ENCODE data around the gene TMEM97. TPM values are rescaled to one million over a fixed set of nuclear protein-coding genes. Genes with fewer than 3 reads are reported as not detected.
A peak's percentile ranks its signal among the peaks of the same experiment; 100 is the strongest.

The TMEM97 gene
- total RNA-seq (10 to 100 TPM; 18.7 to 74.4 (median 26.0) TPM), polyA plus RNA-seq (10 to 100 TPM; 20.3 to 93.0 TPM)
- long read RNA-seq, donor 1, transcript TMEM97-201 (3 exons, 2,568 nt): major isoform, 49 of 58 reads
- long read RNA-seq, donor 1, partial matches to known transcripts: 5 of 58 reads
- long read RNA-seq, donor 1, other reads (novel, unspliced or antisense): 3 of 58 reads
- long read RNA-seq, donor 2, transcript TMEM97-201 (3 exons, 2,568 nt): major isoform, 61 of 67 reads
- long read RNA-seq, donor 2, partial matches to known transcripts: 0 of 67 reads
- long read RNA-seq, donor 2, other reads (novel, unspliced or antisense): 5 of 67 reads
- long read RNA-seq, donor 3, transcript TMEM97-201 (3 exons, 2,568 nt): major isoform, 38 of 43 reads
- long read RNA-seq, donor 3, partial matches to known transcripts: 4 of 43 reads
- long read RNA-seq, donor 3, other reads (novel, unspliced or antisense): 1 of 43 reads

GRCh38 chr17:28318759-28319597, at the start of gene TMEM97:
TSS of gene TMEM97 (plus strand) at chr17:28319200. CDS start at chr17:28319240, 40 bp downstream.
- Histone ChIP-seq H3K4me3 (peak within 1 kb of the TSS; percentile 50), H3K27ac (peak within 1 kb of the TSS in 1 of 2 donors; percentile 62)
- WGBS, 3 donors: 0 to 1% (median 0%) methylated on average over 50 to 72 of the region's 72 CpGs

DNA sequence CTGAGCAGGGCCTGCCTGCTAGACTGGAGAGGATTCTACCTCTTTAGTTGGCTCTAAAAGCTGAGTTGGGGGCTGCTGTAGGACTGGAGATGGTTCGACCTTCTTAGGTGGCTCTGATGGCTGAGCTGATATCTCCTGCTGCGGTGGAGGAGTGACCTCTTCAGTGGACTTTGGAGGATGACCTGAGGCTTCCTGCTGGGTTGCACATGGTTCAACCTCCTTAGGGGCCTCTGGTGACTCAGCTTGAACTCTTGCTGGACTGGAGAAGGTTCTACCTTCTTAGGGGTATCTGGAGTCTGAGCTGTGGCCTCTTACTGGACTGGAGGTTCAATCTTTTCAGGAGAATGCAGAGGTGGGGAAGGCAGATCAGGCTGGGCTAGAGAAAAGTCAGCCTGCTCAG, 48.9 kb upstream of the TMEM97 start:
- no peaks in the 10 kb centered on the region for H3K36me3 ChIP-seq
- 77 to 88% (median 86%) methylated on average over 2 of the region's 2 CpGs for WGBS, 3 donors
- DNase-seq: no peak
- intact Hi-C loops (cut with DNase I): no loop called here
- H3K4me1 ChIP-seq (ENCODE audit: insufficient read depth): no peaks in the 10 kb centered on the region
- H3K27ac ChIP-seq: no peak overlapping the region
- no peaks in the 10 kb centered on the region for H3K27me3 ChIP-seq
- no peak overlapping the region for H3K4me3 ChIP-seq
- TF ChIP-seq POLR2A (IDR thresholded peaks at IDR 0.05) (no peak), CTCF (IDR thresholded peaks at IDR 0.05) (no peak), EP300 (IDR thresholded peaks at IDR 0.05) (no peak)
- H3K9me3 ChIP-seq: no peaks in the 10 kb centered on the region

More at GRCh38 chr17:28318759-28319597, at the start of gene TMEM97:
- peak; percentile 92 to 97 (median 95) for DNase-seq
- H3K27me3 ChIP-seq: no peaks in the 10 kb centered on the region
- H3K4me1 ChIP-seq (ENCODE audit: insufficient read depth): peaks cover 6% of the 10 kb centered on the region
- intact Hi-C loops (cut with DNase I): no loop called here
- no peaks in the 10 kb centered on the region for H3K9me3 ChIP-seq
- TF ChIP-seq POLR2A (IDR thresholded peaks at IDR 0.05): no peak
- TF ChIP-seq CTCF (IDR thresholded peaks at IDR 0.05): peak; percentile 8 to 27 (median 14)
- no peaks in the 10 kb centered on the region for H3K36me3 ChIP-seq

DNA sequence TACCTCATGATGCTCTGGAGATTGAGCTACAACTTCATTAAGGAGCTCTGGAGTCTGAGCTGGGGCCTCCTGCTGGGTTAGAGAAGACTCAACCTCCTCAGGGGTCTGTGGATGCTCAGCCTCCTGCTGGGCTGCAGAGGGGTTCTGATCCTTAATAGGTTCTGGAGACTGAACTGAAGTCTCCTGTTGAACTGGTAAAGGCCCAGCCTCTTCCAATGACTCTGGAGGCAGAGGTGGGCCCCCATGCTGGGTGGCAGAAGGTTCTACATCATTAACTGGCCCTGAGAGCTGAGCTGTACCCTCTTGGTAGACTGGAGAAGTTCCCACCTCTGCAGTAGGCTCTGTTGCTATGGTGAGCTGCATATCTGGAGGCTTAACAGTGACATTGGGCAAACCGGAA, 48.1 kb upstream of the TMEM97 start:
- H3K4me3 ChIP-seq: no peak overlapping the region
- no peaks in the 10 kb centered on the region for H3K36me3 ChIP-seq
- H3K4me1 ChIP-seq (ENCODE audit: insufficient read depth): no peaks in the 10 kb centered on the region
- intact Hi-C loops (cut with DNase I): no loop called here
- WGBS, 3 donors: 73 to 94% (median 88%) methylated on average over 1 of the region's 1 CpG
- H3K9me3 ChIP-seq: no peaks in the 10 kb centered on the region
- DNase-seq: no peak
- TF ChIP-seq POLR2A (IDR thresholded peaks at IDR 0.05) (no peak), EP300 (IDR thresholded peaks at IDR 0.05) (no peak), CTCF (IDR thresholded peaks at IDR 0.05) (no peak)
- no peaks in the 10 kb centered on the region for H3K27me3 ChIP-seq
- H3K27ac ChIP-seq: no peak overlapping the region

DNA sequence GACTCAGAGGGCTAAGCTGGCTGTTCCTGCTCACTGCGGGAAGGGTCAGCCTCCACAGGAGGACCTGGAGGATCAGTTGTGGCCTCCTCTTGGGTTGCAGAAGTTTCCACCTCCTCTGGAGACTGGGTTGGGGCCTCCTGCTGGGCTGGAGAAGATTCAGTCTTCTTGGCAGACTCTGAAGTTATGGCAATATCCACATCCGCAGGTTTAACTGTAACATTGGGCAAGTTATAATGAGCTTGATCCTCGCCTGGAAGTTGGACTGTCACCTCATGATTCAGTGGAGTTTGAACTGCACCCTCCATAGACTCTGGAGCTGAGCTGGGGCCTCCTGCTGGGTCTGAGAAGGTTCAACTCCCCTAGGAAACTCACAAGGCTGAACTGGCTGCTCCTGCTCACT, 47.6 kb upstream of the TMEM97 start:
- Histone ChIP-seq H3K4me3 (no peak overlapping the region), H3K9me3 (no peaks in the 10 kb centered on the region), H3K4me1 (ENCODE audit: insufficient read depth) (no peaks in the 10 kb centered on the region), H3K27me3 (no peaks in the 10 kb centered on the region), H3K36me3 (no peaks in the 10 kb centered on the region), H3K27ac (no peak overlapping the region)
- 84 to 100% (median 92%) methylated on average over 2 to 3 of the region's 3 CpGs for WGBS, 3 donors
- no peak for TF ChIP-seq POLR2A (IDR thresholded peaks at IDR 0.05)
- intact Hi-C loops (cut with DNase I): no loop called here
- DNase-seq: no peak

Data from ovary (tissue), 10 donors.